ENCODE measurements around the gene GNAI3.

Gene GNAI3

DNA sequence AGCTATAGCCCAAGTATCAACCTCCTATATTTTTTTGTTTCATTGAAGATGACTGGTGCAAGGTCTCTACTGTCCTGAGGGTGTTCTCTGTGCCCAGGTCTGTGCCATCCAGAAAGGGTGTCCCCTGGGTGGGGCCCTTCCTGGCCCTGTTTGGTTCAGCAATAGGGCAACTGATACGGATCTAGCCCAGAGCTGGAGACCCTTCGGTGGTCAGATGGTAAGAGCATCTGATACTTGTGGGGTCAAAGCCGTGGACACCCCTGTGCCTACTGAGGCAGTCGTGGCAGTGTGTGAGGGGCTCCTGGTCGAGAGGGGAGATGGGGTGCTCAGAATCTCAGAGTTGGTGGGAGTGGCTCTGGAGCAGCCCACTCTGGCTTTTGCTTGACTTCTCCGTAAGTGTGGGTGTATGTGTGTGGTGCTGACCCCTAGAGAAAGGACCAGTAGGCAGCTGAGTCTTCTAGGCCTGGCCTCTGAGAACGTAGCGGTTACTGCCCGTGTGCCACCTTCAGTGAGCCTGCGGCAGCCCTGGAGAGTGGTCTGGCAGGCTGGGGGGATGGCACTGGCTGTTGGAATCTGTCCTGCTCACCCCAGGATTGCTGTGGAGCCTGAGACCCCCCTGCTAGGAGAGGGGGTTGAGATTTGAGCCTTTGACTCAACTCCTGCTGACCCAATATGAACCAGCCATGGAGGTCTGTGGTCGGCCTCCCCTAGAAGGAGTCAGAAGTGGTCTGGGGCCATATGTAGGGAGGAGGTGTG, 73.9 kb downstream of the GNAI3 start:
- DNase-seq (ENCODE audit: low read depth in 3 of 3, low spot score in 1 of 3), result no peak

- no peak for DNase-seq (ENCODE audit: low read depth in 3 of 3, low spot score in 1 of 3)
Measured at GRCh38 chr1:109622895-109623294, 74.5 kb downstream of the GNAI3 start.

GRCh38 chr1:109623601-109624161, 75.3 kb downstream of the GNAI3 start:
- DNase-seq (ENCODE audit: low read depth in 3 of 3, low spot score in 1 of 3), result no peak

- no peak for DNase-seq (ENCODE audit: low read depth in 3 of 3, low spot score in 1 of 3)
Measured at GRCh38 chr1:109624201-109625010, 76.0 kb downstream of the GNAI3 start.

GRCh38 chr1:109625176-109625575, 76.8 kb downstream of the GNAI3 start:
- no peak for DNase-seq (ENCODE audit: low read depth in 3 of 3, low spot score in 1 of 3)

DNA sequence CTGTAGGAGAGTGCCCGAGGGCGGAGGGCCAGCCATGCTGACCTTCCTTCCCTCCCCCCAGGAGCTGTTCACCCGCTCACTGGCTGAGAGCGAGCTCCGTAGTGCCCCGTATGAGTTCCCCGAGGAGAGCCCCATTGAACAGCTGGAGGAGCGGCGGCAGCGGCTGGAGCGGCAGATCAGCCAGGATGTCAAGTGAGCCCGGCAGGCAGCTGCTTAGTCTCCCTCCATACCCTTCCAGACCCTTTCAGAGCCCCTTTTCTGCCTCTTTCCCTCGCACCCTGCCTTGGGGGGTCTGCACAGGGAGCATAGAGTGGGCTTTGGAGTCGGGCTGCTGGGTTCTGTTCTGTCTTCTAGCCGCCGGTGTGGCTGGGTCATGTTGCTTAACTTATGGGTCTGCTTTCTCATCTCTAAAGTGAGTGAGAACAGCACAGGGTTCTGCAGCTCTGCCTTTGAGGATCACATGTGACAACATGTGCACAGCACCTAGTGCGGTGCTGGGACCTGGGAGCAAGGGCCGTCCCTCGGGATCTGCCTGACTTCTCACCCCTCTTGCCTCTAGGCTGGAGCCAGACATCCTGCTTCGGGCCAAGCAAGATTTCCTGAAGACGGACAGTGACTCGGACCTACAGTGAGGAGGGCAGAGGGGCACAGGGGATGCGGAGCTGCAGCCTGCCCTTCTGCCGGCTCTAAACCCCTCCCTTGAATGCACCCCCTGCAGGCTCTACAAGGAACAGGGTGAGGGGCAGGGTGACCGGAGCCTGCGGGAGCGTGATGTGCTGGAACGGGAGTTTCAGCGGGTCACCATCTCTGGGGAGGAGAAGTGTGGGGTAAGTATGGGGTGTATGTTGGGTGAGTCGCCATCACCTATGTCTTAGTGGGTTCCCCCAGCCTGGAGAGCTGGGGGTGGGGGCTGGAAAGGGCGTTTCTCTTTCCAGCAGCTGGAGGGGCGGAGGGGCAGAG, 77.5 kb downstream of the GNAI3 start:
- DNase-seq (ENCODE audit: low read depth in 3 of 3, low spot score in 1 of 3), result no peak

- DNase-seq (ENCODE audit: low read depth in 3 of 3, low spot score in 1 of 3), result no peak
Measured at GRCh38 chr1:109626682-109627408, 78.4 kb downstream of the GNAI3 start.

DNA sequence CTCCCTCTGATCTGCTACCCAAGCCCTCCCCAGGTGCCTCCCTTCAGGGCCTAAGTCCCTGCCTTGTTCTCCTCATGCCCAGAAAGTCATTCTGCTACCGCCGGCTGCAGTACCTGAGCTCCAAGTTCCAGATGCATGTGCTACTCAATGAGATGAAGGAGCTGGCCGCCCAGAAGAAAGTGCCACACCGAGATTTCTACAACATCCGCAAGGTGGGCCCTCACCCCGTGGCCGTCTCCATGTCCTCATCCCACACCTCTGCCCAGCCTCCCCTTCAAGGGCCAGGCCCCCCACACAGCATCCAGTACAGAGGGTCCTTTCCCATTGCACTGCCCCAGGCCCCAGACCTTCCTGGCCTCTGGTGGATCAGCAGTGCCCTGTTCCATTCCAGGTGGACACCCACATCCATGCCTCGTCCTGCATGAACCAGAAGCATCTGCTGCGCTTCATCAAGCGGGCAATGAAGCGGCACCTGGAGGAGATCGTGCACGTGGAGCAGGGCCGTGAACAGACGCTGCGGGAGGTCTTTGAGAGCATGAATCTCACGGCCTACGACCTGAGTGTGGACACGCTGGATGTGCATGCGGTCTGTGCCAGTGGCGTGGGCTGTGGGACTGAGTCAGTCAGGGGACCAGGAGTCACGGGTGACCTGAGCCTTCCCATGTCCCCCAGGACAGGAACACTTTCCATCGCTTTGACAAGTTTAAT, 79.4 kb downstream of the GNAI3 start:
- DNase-seq (ENCODE audit: low read depth in 3 of 3, low spot score in 1 of 3), result no peak

DNA sequence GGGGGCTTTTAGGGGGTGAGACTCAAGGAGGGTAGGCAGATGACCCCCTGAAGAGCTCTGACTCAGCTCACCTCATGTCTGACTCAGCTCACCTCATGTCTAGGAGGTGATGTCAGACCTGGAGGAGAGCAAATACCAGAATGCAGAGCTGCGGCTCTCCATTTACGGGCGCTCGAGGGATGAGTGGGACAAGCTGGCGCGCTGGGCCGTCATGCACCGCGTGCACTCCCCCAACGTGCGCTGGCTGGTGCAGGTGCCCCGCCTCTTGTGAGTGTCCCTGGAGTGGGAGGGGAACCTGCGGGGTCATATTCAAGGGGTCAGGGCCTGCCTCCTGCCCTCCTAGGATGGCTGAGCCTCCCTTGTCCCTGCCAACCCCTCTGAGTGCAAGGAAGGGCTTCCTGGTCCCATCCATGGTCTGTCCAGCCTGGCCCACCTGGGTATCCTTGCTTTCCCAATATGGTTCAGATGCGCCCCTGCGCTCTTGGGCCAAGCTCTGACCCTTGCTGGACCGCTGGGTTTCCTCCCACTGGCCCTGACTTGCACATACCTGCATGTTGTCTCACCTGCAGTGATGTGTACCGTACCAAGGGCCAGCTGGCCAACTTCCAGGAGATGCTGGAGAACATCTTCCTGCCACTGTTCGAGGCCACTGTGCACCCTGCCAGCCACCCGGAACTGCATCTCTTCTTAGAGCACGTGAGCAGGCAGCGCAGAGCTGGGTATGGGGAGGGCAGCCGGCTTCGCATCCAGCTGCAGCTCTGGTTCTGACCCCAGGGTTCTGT, 80.3 kb downstream of the GNAI3 start:
- DNase-seq (ENCODE audit: low read depth in 3 of 3, low spot score in 1 of 3), result no peak

DNA sequence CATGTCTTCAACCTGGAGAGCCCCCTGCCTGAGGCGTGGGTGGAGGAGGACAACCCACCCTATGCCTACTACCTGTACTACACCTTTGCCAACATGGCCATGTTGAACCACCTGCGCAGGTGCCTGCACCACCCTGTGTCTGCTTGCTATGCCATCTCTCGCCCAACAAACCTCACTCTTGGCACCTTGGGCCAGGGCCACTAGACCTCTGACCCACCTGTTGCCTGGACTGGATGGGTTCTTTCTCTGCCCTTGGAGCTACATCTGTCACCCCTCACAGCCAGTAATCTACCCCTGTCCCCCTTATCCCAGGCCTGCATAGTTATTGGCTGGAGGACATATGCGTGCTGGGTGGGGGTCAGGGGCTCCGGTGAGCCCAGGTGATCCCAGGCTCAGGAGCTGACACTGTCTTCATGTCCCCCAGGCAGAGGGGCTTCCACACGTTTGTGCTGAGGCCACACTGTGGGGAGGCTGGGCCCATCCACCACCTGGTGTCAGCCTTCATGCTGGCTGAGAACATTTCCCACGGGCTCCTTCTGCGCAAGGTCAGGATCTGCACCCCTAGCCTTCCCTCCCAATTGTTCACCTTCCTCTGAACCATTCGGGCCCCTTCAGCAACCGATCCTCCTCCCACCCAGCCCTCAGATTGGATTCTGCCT, 81.1 kb downstream of the GNAI3 start:
- no peak for DNase-seq (ENCODE audit: low read depth in 3 of 3, low spot score in 1 of 3)

- DNase-seq (ENCODE audit: low read depth in 3 of 3, low spot score in 1 of 3), result no peak
Measured at GRCh38 chr1:109630081-109630897, 81.9 kb downstream of the GNAI3 start.

GRCh38 chr1:109630898-109631512, 82.6 kb downstream of the GNAI3 start:
- no peak for DNase-seq (ENCODE audit: low read depth in 3 of 3, low spot score in 1 of 3)

GRCh38 chr1:109631513-109632505, 83.4 kb downstream of the GNAI3 start:
- DNase-seq (ENCODE audit: low read depth in 3 of 3, low spot score in 1 of 3), result no peak

DNA sequence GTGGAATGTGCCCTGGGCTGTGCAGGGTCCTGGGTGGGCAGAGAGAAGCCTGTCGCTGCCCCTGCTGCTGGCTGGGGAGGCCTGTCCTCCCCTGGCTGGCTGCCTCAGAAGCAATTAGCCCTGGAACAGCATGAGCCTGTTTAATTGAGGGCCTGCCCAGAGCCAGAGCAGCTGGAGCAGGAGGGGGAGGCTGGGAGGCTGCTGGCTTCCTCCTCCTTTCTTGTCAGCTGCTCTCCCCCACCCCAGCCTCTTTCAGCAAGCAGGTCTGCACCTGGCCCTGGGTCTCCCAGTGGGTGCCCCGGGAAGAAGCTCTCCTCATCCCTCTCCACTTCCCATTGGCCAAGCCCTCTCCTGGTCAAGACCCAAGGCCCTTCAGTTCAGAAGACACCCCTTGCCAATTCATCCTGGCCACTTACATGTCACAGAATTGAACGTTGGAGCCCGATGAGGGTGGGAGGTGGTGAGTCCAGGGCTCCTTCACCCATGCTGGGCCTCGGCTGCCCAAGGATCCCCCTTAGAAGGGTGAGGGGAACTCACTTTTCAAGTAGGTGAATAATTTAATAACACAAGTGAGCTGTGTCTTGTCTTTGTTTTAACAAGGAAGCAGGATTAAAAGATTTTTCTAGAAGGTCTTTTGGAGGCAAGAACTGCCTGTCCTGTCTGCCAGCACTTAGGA, 84.4 kb downstream of the GNAI3 start:
- no peak for DNase-seq (ENCODE audit: low read depth in 3 of 3, low spot score in 1 of 3)

DNA sequence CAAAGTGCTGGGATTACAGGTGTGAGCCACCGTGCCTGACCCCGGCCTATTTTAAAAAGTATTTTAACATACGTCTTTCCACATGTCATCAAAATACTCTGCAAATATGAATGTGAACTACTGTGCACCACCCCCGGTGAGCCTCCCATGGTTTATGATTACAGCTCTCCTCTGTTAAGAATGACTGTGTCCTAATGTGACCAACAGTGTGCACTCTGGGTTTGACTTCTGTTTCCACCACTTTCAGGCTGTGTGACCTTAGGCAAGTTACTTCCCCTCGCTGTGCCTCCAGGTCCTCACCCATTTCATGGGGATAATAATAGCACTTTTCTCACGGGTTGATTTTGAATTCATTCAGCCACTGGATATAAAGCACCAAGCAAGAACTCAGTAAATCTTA, 85.9 kb downstream of the GNAI3 start:
- no peak for DNase-seq (ENCODE audit: low read depth in 3 of 3, low spot score in 1 of 3)

Data from stimulated activated CD4-positive, alpha-beta T cell treated with anti-CD3 and anti-CD28 coated beads, TNF-alpha, amount 100 ng/mL, for 1 hour (primary cell).